IPS-18a (cell line): ENCODE results near the gene AOPEP.

Experiments
- H3K27ac ChIP-seq: one replicate; pipeline ENCODE4 v1.5.1; 2013; ENCODE audit warnings: low read length
- H3K27me3 ChIP-seq: one replicate; pipeline ENCODE4 v1.6.1; 2013; ENCODE audit warnings: mild to moderate bottlenecking, low read length; ENCODE audit not compliant: control insufficient read depth, insufficient read depth
- H3K36me3 ChIP-seq: one replicate; pipeline ENCODE4 v1.6.1; 2013; ENCODE audit warnings: low read depth, low read length; ENCODE audit not compliant: control insufficient read depth
- H3K4me1 ChIP-seq: one replicate; pipeline ENCODE4 v1.6.1; 2013; ENCODE audit warnings: low read depth, low read length; ENCODE audit not compliant: control insufficient read depth
- H3K4me3 ChIP-seq: one replicate; pipeline ENCODE4 v1.5.1; 2013; ENCODE audit warnings: low read length
- H3K9ac ChIP-seq: one replicate; pipeline ENCODE4 v1.6.1; 2013; ENCODE audit warnings: mild to moderate bottlenecking, low read length, moderate library complexity
- H3K9me3 ChIP-seq: one replicate; pipeline ENCODE4 v1.6.1; 2013; ENCODE audit warnings: low read depth, low read length; ENCODE audit not compliant: control insufficient read depth

AOPEP gene

DNA sequence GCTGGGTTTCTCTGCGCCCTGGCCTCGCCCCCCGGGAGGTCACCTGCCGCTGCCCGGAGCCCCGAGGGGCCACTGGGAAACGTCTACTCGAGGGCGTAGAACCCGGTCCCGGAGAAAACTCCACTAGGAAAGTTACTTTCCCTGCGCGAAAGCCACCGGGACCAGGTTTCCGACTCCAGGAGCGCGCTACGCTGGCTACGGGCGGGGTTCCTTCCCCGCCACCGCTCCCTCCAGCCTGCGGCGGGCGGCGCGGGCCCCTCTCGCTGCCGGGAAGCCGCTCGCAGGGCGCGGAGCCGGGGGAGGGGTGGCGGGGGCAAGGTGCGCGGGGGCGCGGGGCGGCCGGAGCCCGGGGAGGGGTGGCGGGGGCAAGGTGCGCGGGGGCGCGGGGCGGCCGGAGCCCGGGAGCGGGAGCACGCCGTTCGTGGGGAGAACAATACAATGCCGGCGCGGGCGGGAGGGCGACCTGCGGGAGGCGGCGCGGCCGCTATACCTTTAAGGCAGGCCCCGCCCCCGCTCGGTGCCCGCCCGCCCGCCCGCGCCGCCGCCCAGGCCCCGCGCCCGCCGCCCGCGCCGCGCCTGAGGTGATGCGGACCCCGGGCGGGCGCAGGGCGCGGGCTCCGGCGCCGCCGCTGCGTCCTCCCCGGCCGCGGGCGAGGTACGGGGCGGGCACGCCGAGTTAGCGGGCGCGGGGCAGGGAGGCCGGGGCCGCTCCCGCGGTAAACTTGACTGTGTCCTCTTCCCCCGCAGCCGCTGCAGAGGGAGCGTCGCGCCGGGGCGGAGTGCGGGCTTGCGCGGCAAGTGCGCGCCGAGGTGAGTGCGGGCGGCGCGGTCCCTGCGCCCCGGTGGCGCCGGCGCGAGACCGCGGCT is 278.1 kb downstream of the AOPEP start:
- no peak overlapping the region for H3K27ac ChIP-seq

DNA sequence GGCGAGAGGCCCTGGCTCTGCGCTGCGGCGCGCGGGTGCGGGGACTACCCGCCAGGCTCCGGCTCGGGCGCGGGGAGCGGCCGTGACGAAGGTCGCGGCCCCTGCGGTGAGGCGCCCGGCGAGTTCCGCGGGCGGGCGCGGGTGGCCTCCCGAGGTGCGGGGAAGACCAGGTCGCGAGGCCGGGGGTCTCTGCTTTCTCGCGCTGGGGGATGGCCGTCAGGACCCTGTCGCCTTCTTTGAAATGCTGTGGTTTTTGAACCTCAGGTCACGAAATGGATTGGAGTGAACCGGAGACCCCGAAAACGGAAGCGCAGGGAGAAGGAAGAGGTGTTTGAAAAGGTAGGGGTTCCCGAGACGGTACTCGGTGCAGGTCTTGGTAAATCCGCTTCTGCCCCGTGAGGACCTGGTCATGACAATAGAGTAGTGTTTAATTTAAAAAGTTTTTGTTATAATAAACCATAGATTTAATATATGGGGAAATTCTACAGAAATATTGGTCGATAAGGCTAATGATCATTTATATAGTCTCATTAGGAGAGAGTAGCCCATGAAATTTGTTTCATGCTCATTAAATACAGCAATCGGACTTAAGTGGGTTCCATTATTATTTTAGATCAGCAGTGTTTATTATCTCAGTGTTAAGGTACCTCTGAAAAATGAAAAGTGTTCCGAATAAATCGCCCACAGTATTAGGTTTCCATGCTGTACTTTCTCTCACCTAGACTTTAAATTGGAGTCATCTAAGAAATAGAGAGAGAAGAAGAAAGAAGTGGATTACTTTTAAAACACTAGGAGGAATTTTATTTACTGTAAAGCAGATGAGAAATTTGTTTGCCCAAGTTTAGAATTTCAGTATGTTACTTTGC is 279.0 kb downstream of the AOPEP start:
- Histone ChIP-seq H3K27ac (no peak overlapping the region), H3K9ac (no peak overlapping the region)

More for the DNA sequence above, 278.1 kb downstream of the AOPEP start:
- peaks cover 41% of the 10 kb centered on the region for H3K27me3 ChIP-seq
- H3K9me3 ChIP-seq: no peaks in the 10 kb centered on the region
- H3K36me3 ChIP-seq: no peaks in the 10 kb centered on the region
- H3K9ac ChIP-seq: peak overlapping the region; percentile 62
- peak overlapping the region; percentile 64 for H3K4me3 ChIP-seq
- peaks cover 4% of the 10 kb centered on the region for H3K4me1 ChIP-seq

GRCh38 chr9:95007226-95007869 is 280.8 kb downstream of the AOPEP start:
- H3K4me3 ChIP-seq: no peak overlapping the region
- peaks cover 36% of the 10 kb centered on the region for H3K27me3 ChIP-seq
- no peaks in the 10 kb centered on the region for H3K36me3 ChIP-seq
- H3K27ac ChIP-seq: no peak overlapping the region
- peaks cover 4% of the 10 kb centered on the region for H3K4me1 ChIP-seq
- no peak overlapping the region for H3K9ac ChIP-seq
- no peaks in the 10 kb centered on the region for H3K9me3 ChIP-seq

More for the DNA sequence above, 279.0 kb downstream of the AOPEP start:
- H3K36me3 ChIP-seq: no peaks in the 10 kb centered on the region
- peaks cover 41% of the 10 kb centered on the region for H3K27me3 ChIP-seq
- H3K4me3 ChIP-seq: peak overlapping the region; percentile 64
- H3K9me3 ChIP-seq: no peaks in the 10 kb centered on the region
- peaks cover 4% of the 10 kb centered on the region for H3K4me1 ChIP-seq

- H3K9ac ChIP-seq: no peak overlapping the region
- no peaks in the 10 kb centered on the region for H3K9me3 ChIP-seq
- H3K27me3 ChIP-seq: peaks cover 27% of the 10 kb centered on the region
- no peak overlapping the region for H3K27ac ChIP-seq
- H3K4me1 ChIP-seq: peaks cover 4% of the 10 kb centered on the region
- H3K4me3 ChIP-seq: no peak overlapping the region
- H3K36me3 ChIP-seq: no peaks in the 10 kb centered on the region
Observed at GRCh38 chr9:95008151-95008771, 281.8 kb downstream of the AOPEP start.

DNA sequence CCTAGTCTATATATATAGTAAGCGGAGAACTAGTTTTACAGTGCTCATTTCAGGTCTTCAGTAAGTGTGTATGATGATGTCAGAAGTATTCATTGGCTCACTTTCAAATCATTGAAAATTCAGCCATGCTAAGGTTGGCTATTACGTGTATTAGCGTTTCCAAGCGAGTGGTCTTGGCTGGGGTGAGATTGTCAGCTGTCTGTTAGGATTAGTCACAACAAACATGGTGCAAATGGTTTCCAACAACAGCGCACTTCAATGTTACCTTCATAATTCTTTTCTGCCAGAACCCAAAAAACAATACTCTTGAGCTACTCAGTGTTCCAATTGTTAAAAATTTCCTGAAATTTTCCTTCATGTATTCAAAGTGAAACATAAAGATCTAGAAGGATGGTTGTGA is 283.0 kb downstream of the AOPEP start:
- Histone ChIP-seq H3K36me3 (no peaks in the 10 kb centered on the region), H3K4me3 (no peak overlapping the region), H3K9me3 (no peaks in the 10 kb centered on the region), H3K4me1 (no peaks in the 10 kb centered on the region), H3K9ac (no peak overlapping the region), H3K27me3 (peaks cover 16% of the 10 kb centered on the region), H3K27ac (no peak overlapping the region)

GRCh38 chr9:95010431-95010838 is 283.9 kb downstream of the AOPEP start:
- H3K27me3 ChIP-seq: peaks cover 13% of the 10 kb centered on the region
- H3K9me3 ChIP-seq: no peaks in the 10 kb centered on the region
- H3K27ac ChIP-seq: no peak overlapping the region
- no peak overlapping the region for H3K4me3 ChIP-seq
- no peaks in the 10 kb centered on the region for H3K36me3 ChIP-seq
- no peaks in the 10 kb centered on the region for H3K4me1 ChIP-seq
- H3K9ac ChIP-seq: no peak overlapping the region

GRCh38 chr9:95012035-95012708 is 285.7 kb downstream of the AOPEP start:
- H3K27ac ChIP-seq: no peak overlapping the region
- H3K36me3 ChIP-seq: no peaks in the 10 kb centered on the region
- H3K27me3 ChIP-seq: no peaks in the 10 kb centered on the region
- H3K4me3 ChIP-seq: no peak overlapping the region
- H3K9ac ChIP-seq: no peak overlapping the region
- no peaks in the 10 kb centered on the region for H3K9me3 ChIP-seq
- H3K4me1 ChIP-seq: no peaks in the 10 kb centered on the region

DNA sequence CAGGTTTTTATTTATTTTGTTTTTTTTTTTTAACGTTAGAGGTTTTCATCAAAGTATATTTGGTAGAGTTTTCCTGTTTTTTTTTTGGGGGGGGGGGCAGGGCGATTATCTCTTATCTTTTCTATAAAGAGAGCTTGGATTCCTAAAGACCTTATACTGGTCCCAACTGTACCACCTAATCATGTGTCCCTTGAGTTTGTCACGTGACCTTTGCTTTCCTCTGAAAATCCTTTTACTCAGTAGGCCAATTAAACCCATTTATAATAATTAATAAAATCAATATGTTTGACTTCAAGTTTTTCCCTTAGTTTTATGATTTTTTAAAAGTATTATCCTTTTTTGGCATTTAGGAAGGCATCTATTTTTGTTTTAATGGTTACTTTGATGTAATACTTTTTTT is 286.4 kb downstream of the AOPEP start:
- Histone ChIP-seq H3K9me3 (no peaks in the 10 kb centered on the region), H3K27ac (no peak overlapping the region), H3K9ac (no peak overlapping the region), H3K27me3 (no peaks in the 10 kb centered on the region), H3K36me3 (no peaks in the 10 kb centered on the region), H3K4me3 (no peak overlapping the region), H3K4me1 (no peaks in the 10 kb centered on the region)

DNA sequence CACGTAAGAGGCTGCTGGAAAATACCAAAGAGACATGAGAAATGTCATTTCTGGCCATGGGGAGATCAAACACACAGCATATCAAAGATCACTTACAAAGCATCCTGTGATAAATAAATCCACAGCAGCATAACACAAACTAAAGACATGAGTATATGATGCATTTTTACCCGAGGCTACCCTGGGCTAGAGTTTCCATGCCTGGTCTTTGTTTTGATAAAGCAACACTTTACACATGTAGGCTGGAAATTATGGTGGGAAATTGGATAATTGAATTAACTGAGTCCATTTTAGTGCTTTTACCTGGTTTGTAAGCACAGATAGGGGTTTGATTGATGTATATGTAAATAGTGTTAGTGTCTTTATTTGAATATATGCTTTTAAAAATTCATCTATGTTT is 288.4 kb downstream of the AOPEP start:
- Histone ChIP-seq H3K9me3 (no peaks in the 10 kb centered on the region), H3K4me3 (no peak overlapping the region), H3K4me1 (no peaks in the 10 kb centered on the region), H3K9ac (no peak overlapping the region), H3K27ac (no peak overlapping the region), H3K36me3 (no peaks in the 10 kb centered on the region), H3K27me3 (no peaks in the 10 kb centered on the region)

GRCh38 chr9:95015569-95015968 is 289.1 kb downstream of the AOPEP start:
- Histone ChIP-seq H3K36me3 (no peaks in the 10 kb centered on the region), H3K4me3 (no peak overlapping the region), H3K27me3 (no peaks in the 10 kb centered on the region), H3K9me3 (no peaks in the 10 kb centered on the region), H3K27ac (no peak overlapping the region), H3K9ac (no peak overlapping the region), H3K4me1 (no peaks in the 10 kb centered on the region)
